Measurements from ENCODE around the gene TRPV2.

The TRPV2 gene

GRCh38 chr17:16473044-16474011 is 58.0 kb downstream of the TRPV2 start:
- Histone ChIP-seq H3K9ac (ENCODE audit: insufficient read length, low read depth) (no peak overlapping the region), H3K4me1 (ENCODE audit: insufficient read depth, insufficient read length) (peaks cover 12% of the 10 kb centered on the region), H3K4me3 (ENCODE audit: insufficient read length, low read depth) (no peak overlapping the region), H3K9me3 (ENCODE audit: insufficient read depth, low read length) (no peaks in the 10 kb centered on the region), H3K36me3 (ENCODE audit: insufficient read depth, insufficient read length, low read length) (no peaks in the 10 kb centered on the region), H3K27me3 (ENCODE audit: insufficient read depth, insufficient read length) (peaks cover under 1% of the 10 kb centered on the region)
- no peak for TF ChIP-seq SUZ12 (IDR thresholded peaks at IDR 0.05; ENCODE audit: extremely low read depth, insufficient read depth, insufficient read length)
- no peak for DNase-seq (ENCODE audit: low read depth, low spot score)

DNA sequence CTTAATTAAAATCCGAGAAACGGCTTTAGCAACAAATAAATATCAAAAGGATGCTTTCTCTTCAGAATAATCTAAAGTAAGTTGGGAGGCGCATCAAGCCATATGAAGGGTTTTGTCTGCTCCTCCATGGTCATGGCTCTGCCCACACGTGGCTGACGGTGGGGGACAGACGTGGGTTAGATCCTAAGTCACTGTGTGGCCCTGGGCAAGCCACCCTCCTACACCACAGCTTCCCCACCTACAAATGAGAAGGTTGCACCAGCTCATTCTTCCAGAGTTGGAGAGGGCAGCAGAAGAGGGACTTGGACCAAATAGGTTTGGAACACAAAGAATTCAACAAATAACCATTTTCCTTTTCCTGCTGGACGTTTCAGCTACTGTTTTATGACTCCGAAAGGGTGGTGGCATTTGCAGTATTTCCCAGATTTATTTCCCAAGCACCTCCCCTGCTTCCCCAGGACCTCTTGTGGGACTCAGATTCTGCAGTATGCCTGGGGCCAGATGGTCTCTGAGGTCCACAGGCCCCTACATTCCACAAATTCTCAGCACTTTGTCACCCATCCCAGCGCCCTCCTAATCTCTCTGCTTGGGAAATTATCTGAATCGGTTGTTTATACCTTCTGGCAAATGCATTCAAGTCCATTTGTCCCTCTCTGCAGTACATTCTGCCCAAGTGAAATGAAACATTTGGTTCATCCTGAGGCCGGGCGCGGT is 58.8 kb downstream of the TRPV2 start:
- TF ChIP-seq ZNF274 (IDR thresholded peaks at IDR 0.05; ENCODE audit: low read depth, low read length) (no peak), SUZ12 (IDR thresholded peaks at IDR 0.05; ENCODE audit: extremely low read depth, insufficient read depth, insufficient read length) (no peak)
- Histone ChIP-seq H3K9me3 (ENCODE audit: insufficient read depth, low read length) (no peaks in the 10 kb centered on the region), H3K9ac (ENCODE audit: insufficient read length, low read depth) (no peak overlapping the region), H3K4me3 (ENCODE audit: insufficient read length, low read depth) (no peak overlapping the region), H3K4me1 (ENCODE audit: insufficient read depth, insufficient read length) (peaks cover 12% of the 10 kb centered on the region), H3K36me3 (ENCODE audit: insufficient read depth, insufficient read length, low read length) (no peaks in the 10 kb centered on the region), H3K27me3 (ENCODE audit: insufficient read depth, insufficient read length) (no peaks in the 10 kb centered on the region)
- no peak for DNase-seq (ENCODE audit: low read depth, low spot score)

- Histone ChIP-seq H3K9ac (ENCODE audit: insufficient read length, low read depth) (no peak overlapping the region), H3K4me3 (ENCODE audit: insufficient read length, low read depth) (no peak overlapping the region), H3K4me1 (ENCODE audit: insufficient read depth, insufficient read length) (peaks cover 8% of the 10 kb centered on the region), H3K36me3 (ENCODE audit: insufficient read depth, insufficient read length, low read length) (no peaks in the 10 kb centered on the region), H3K9me3 (ENCODE audit: insufficient read depth, low read length) (no peaks in the 10 kb centered on the region), H3K27me3 (ENCODE audit: insufficient read depth, insufficient read length) (no peaks in the 10 kb centered on the region)
- no peak for DNase-seq (ENCODE audit: low read depth, low spot score)
- TF ChIP-seq SUZ12 (IDR thresholded peaks at IDR 0.05; ENCODE audit: extremely low read depth, insufficient read depth, insufficient read length) (no peak), ZNF274 (IDR thresholded peaks at IDR 0.05; ENCODE audit: low read depth, low read length) (no peak), YY1 (IDR thresholded peaks at IDR 0.05; ENCODE audit: insufficient read depth, insufficient read length) (no peak)
Observed at GRCh38 chr17:16475179-16475704, 59.9 kb downstream of the TRPV2 start.

DNA sequence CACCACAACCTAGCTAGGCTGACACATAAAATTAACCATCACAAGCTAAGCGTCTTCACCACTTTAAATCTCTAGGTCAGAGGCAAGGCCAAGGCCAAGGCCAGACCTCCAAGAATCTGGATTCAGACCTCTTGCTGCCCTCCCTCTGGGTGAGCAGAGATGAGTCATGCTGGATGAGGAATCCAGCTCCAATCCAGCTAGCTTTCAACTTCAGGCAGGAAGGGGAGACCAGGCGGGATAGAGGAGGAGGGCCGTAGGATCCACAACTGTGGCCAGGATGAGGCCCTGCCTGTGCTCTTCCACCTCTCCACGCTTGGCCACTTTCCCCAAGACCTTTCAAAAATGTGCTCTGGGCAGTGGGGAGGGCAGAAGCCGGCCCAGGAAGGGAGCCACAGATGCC is 61.9 kb downstream of the TRPV2 start:
- Histone ChIP-seq H3K36me3 (ENCODE audit: insufficient read depth, insufficient read length, low read length) (no peaks in the 10 kb centered on the region), H3K9ac (ENCODE audit: insufficient read length, low read depth) (peak overlapping the region; percentile 57), H3K27me3 (ENCODE audit: insufficient read depth, insufficient read length) (no peaks in the 10 kb centered on the region), H3K4me1 (ENCODE audit: insufficient read depth, insufficient read length) (peaks cover 10% of the 10 kb centered on the region), H3K9me3 (ENCODE audit: insufficient read depth, low read length) (no peaks in the 10 kb centered on the region), H3K4me3 (ENCODE audit: insufficient read length, low read depth) (no peak overlapping the region)
- no peak for TF ChIP-seq ZNF274 (IDR thresholded peaks at IDR 0.05; ENCODE audit: low read depth, low read length)
- DNase-seq (ENCODE audit: low read depth, low spot score) = no peak

DNA sequence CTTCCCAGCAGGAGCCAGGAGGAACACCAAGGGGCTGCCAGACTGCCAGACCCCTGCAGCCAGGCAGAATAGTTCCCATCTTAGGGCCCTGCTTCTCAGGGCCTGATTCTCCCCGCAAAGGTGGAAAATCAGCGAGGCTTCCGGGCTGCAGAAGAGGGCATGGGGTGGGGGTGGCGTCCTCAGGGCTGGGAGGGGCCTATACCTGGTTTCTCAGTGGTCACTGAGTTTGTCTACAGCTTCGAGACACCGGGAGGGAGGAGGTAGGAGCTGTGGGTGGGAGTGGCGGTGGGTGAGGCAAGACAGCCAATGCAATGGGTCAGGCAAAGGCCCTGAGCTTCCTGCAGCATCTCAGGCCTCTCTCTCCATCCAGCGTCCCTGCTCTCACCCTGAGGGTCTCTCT is 62.3 kb downstream of the TRPV2 start:
- no peak for DNase-seq (ENCODE audit: low read depth, low spot score)

GRCh38 chr17:16478649-16479048 is 63.3 kb downstream of the TRPV2 start:
- H3K27me3 ChIP-seq (ENCODE audit: insufficient read depth, insufficient read length) = no peaks in the 10 kb centered on the region
- no peak for DNase-seq (ENCODE audit: low read depth, low spot score)

More for the DNA sequence above, 62.3 kb downstream of the TRPV2 start:
- Histone ChIP-seq H3K27me3 (ENCODE audit: insufficient read depth, insufficient read length) (no peaks in the 10 kb centered on the region), H3K9ac (ENCODE audit: insufficient read length, low read depth) (peak overlapping the region; percentile 57), H3K9me3 (ENCODE audit: insufficient read depth, low read length) (no peaks in the 10 kb centered on the region), H3K36me3 (ENCODE audit: insufficient read depth, insufficient read length, low read length) (no peaks in the 10 kb centered on the region), H3K4me3 (ENCODE audit: insufficient read length, low read depth) (no peak overlapping the region), H3K4me1 (ENCODE audit: insufficient read depth, insufficient read length) (peaks cover 13% of the 10 kb centered on the region)
- TF ChIP-seq SUZ12 (IDR thresholded peaks at IDR 0.05; ENCODE audit: extremely low read depth, insufficient read depth, insufficient read length) (no peak), ZNF274 (IDR thresholded peaks at IDR 0.05; ENCODE audit: low read depth, low read length) (no peak), YY1 (IDR thresholded peaks at IDR 0.05; ENCODE audit: insufficient read depth, insufficient read length) (no peak)

DNA sequence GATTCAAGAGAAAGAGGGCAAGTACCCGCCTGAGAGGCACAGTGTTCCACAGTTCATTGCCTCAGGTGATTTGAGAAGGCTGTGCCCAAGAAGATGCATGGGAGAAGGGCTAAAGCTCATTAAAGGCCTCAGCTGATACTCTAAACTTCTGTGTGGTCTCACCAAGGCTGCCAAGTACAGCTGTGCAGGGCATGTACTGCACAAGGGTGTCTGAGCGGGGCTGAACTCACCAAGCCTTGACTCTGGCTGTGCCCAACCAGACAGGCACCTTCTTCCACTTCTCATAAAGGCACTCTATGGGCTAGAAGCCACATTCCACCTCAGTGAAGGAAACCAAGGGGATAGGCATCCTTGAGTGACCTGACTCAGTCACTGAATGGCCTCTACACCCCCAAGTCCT is 63.9 kb downstream of the TRPV2 start:
- Histone ChIP-seq H3K9me3 (ENCODE audit: insufficient read depth, low read length) (no peaks in the 10 kb centered on the region), H3K9ac (ENCODE audit: insufficient read length, low read depth) (no peak overlapping the region), H3K4me1 (ENCODE audit: insufficient read depth, insufficient read length) (peaks cover 8% of the 10 kb centered on the region), H3K27me3 (ENCODE audit: insufficient read depth, insufficient read length) (no peaks in the 10 kb centered on the region), H3K36me3 (ENCODE audit: insufficient read depth, insufficient read length, low read length) (no peaks in the 10 kb centered on the region), H3K4me3 (ENCODE audit: insufficient read length, low read depth) (no peak overlapping the region)
- DNase-seq (ENCODE audit: low read depth, low spot score) = no peak
- TF ChIP-seq ZNF274 (IDR thresholded peaks at IDR 0.05; ENCODE audit: low read depth, low read length) = no peak
- no peak for TF ChIP-seq YY1 (IDR thresholded peaks at IDR 0.05; ENCODE audit: insufficient read depth, insufficient read length)
- TF ChIP-seq SUZ12 (IDR thresholded peaks at IDR 0.05; ENCODE audit: extremely low read depth, insufficient read depth, insufficient read length) = no peak

More at GRCh38 chr17:16478649-16479048, 63.3 kb downstream of the TRPV2 start:
- TF ChIP-seq SUZ12 (IDR thresholded peaks at IDR 0.05; ENCODE audit: extremely low read depth, insufficient read depth, insufficient read length) = no peak
- no peak for TF ChIP-seq ZNF274 (IDR thresholded peaks at IDR 0.05; ENCODE audit: low read depth, low read length)
- TF ChIP-seq YY1 (IDR thresholded peaks at IDR 0.05; ENCODE audit: insufficient read depth, insufficient read length) = no peak
- no peaks in the 10 kb centered on the region for H3K9me3 ChIP-seq (ENCODE audit: insufficient read depth, low read length)
- H3K36me3 ChIP-seq (ENCODE audit: insufficient read depth, insufficient read length, low read length) = no peaks in the 10 kb centered on the region
- no peak overlapping the region for H3K4me3 ChIP-seq (ENCODE audit: insufficient read length, low read depth)
- H3K4me1 ChIP-seq (ENCODE audit: insufficient read depth, insufficient read length) = peaks cover 8% of the 10 kb centered on the region
- no peak overlapping the region for H3K9ac ChIP-seq (ENCODE audit: insufficient read length, low read depth)

Measured in NT2/D1 (cell line).